Measurements from ENCODE around the gene POPDC2. TPM values are rescaled to one million over a fixed set of nuclear protein-coding genes. Genes with fewer than 3 reads are reported as not detected.

POPDC2 gene
- total and polyA plus RNA-seq, 2 donors (not counting 1 experiment from before 2014, with no cell fraction given), result 8.0 to 9.5 TPM

DNA sequence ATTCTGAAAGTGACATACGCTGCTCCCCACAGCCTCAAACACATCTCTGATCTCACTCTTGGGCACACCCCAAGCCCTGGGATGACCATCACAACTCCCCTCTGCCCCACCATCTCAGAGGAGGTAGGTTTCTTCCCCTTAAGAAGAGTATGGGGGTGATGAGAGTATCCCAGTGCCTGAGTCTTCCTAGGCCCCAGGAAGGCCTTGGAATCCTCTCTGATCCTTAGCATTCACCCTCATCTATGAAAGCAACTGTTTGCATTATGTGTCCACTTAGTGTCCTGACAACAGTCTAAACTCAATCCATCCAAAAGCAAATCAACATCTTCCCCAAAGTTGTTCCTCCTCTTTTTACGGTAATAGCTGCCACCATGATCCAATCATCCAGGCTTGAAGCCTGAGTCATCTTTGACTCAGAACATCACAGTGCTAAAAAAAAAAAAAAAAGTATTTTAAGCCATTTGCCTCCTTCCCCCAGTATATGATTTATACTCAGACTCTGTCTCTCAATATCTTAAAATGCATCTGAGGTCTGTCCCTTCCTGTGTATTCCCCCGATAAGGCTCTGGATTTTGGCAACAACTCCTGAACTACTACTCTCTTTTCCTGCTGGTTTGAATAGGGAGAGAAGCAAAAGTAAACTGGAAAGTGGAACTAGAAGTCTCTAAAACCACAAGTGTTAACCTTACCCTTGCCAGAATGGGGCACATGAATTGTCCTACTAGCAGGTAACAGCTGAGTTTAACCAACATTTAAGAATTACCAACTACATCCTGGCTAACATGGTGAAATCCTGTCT, 22.5 kb downstream of the POPDC2 start:
- Histone ChIP-seq H3K4me1 (ENCODE audit: control insufficient read depth in 2 of 2, insufficient read depth in 2 of 2, low read length in 2 of 2) (peaks cover 16 to 20% of the 10 kb centered on the region in 2 donors), H4K20me1 (ENCODE audit: control insufficient read depth, insufficient read depth, low read length, poor library complexity, severe bottlenecking) (no peaks in the 10 kb centered on the region), H3K9ac (ENCODE audit: low read length) (peak overlapping the region; percentile 31), H3K4me3 (ENCODE audit: control extremely low read depth in 1 of 5, extremely low read depth in 1 of 5, insufficient read depth in 1 of 5, low read depth in 2 of 5, low read length in 4 of 5) (peak overlapping the region in 2 of 5 experiments; percentile 29 to 30), H2AFZ (ENCODE audit: insufficient read depth, low read depth, low read length, poor library complexity, severe bottlenecking) (no peak overlapping the region), H3K9me3 (ENCODE audit: control extremely low read depth in 1 of 3, control insufficient read depth in 2 of 3, insufficient read depth in 1 of 3, low read length in 2 of 3) (no peaks in the 10 kb centered on the region), H3K36me3 (replicated peaks in 1 of 2; ENCODE audit: control extremely low read depth in 1 of 2, control insufficient read depth in 1 of 2, extremely low read depth in 1 of 2, insufficient read depth in 2 of 2, low read length in 1 of 2) (peaks cover 0 to 4% of the 10 kb centered on the region in 2 experiments), H3K27me3 (replicated peaks in 1 of 4; ENCODE audit: control extremely low read depth in 1 of 4, control insufficient read depth in 3 of 4, insufficient read depth in 4 of 4, low read length in 3 of 4) (no peaks in the 10 kb centered on the region), H3K4me2 (replicated peaks; ENCODE audit: low read depth, low read length, poor library complexity, severe bottlenecking) (peak overlapping the region; percentile 61), H3K79me2 (ENCODE audit: control insufficient read depth, insufficient read depth, low read length) (no peaks in the 10 kb centered on the region), H3K27ac (ENCODE audit: low read length in 2 of 2) (peak overlapping the region in 1 of 2 donors; percentile 65)
- Mint-ChIP-seq H3K4me3 (peak overlapping the region; percentile 85), H3K27me3 (no peaks in the 10 kb centered on the region), H3K4me1 (peaks cover 24% of the 10 kb centered on the region), H3K9me3 (ENCODE audit: insufficient read depth) (peaks cover 4% of the 10 kb centered on the region), H3K27ac (peak overlapping the region; percentile 97)
- ATAC-seq (ENCODE audit: low read depth) (peak; percentile 60), DNase-seq (peak; percentile 65)
- CTCF ChIA-PET, result interaction anchor here (0.8 kb wide), 1 partner anchor 42 kb away, joined by 6 read pairs; no protein-coding TSS in a partner anchor
- POLR2A ChIA-PET, result interaction anchor here (0.7 to 1.2 kb wide), 4 partner anchors 17 to 340 kb away, joined by 7 to 16 read pairs (median 11); no protein-coding TSS in a partner anchor
- TF ChIP-seq EZH2 (IDR thresholded peaks at IDR 0.05; ENCODE audit: borderline replicate concordance, insufficient read depth, low read depth, low read length, poor library complexity, severe bottlenecking), result no peak
- TF ChIP-seq, protein P1, sequence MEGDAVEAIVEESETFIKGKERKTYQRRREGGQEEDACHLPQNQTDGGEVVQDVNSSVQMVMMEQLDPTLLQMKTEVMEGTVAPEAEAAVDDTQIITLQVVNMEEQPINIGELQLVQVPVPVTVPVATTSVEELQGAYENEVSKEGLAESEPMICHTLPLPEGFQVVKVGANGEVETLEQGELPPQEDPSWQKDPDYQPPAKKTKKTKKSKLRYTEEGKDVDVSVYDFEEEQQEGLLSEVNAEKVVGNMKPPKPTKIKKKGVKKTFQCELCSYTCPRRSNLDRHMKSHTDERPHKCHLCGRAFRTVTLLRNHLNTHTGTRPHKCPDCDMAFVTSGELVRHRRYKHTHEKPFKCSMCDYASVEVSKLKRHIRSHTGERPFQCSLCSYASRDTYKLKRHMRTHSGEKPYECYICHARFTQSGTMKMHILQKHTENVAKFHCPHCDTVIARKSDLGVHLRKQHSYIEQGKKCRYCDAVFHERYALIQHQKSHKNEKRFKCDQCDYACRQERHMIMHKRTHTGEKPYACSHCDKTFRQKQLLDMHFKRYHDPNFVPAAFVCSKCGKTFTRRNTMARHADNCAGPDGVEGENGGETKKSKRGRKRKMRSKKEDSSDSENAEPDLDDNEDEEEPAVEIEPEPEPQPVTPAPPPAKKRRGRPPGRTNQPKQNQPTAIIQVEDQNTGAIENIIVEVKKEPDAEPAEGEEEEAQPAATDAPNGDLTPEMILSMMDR (IDR thresholded peaks at IDR 0.05), result no peak
- intact Hi-C loops (cut with micrococcal nuclease), result loop anchor here (1.0 to 2.0 kb wide), 2 partner anchors 62 to 79 kb away; partner anchors contain the start of gene CD80
- no CpG with 5 or more reads among the region's 3 CpGs for WGBS (ENCODE audit: insufficient coverage)
